OCI-LY3 (cell line): Measurements from ENCODE around the gene USF3.

ENCODE experiments used
- H2AFZ ChIP-seq: fragments of 200-600, 300-600 bp; shearing (Covaris generic); 2 replicates; pipeline ENCODE4 v1.6.0; 2014; ENCODE audit warnings: antibody characterized with exemption, low read depth, low read length
- H3K27ac ChIP-seq: fragments of 200-600, 300-600 bp; sonication (generic); 2 replicates; pipeline ENCODE4 v1.5.1; 2014; ENCODE audit warnings: mild to moderate bottlenecking, low read length, moderate library complexity, mixed read lengths
- H3K27me3 ChIP-seq: fragments of 200-600, 300-600 bp; sonication (generic); 2 replicates; pipeline ENCODE4 v1.6.1; 2014; ENCODE audit warnings: low read depth, low read length, mixed read lengths
- H3K36me3 ChIP-seq: fragments of 200-600, 300-600 bp; sonication (generic); replicated peaks from 2 replicates; pipeline ENCODE3; 2014; ENCODE audit warnings: low read depth, low read length, mixed read lengths
- H3K4me1 ChIP-seq: fragments of 300-600, 200-600 bp; sonication (generic); 2 replicates; pipeline ENCODE4 v1.6.1; 2014; ENCODE audit warnings: low read length, mixed read lengths
- H3K4me2 ChIP-seq: fragments of 200-600, 300-600 bp; sonication (generic); 2 replicates; pipeline ENCODE4 v1.6.1; 2014; ENCODE audit warnings: low read length, mixed read lengths
- H3K4me3 ChIP-seq: fragments of 300-600, 200-600 bp; sonication (generic); 2 replicates; pipeline ENCODE4 v1.5.1; 2014; ENCODE audit warnings: antibody characterized with exemption, mild to moderate bottlenecking, low read length, moderate library complexity
- H3K79me2 ChIP-seq: fragments of 300-600, 200-600 bp; shearing (Covaris generic); 2 replicates; pipeline ENCODE4 v1.6.1; 2014; ENCODE audit warnings: mild to moderate bottlenecking, low read length, mixed read lengths
- H3K9ac ChIP-seq: fragments of 300-600, 200-600 bp; shearing (Covaris generic); 2 replicates; pipeline ENCODE4 v1.6.0; 2014; ENCODE audit warnings: mild to moderate bottlenecking, low read length, moderate library complexity
- H3K9me3 ChIP-seq: fragments of 200-600, 300-600 bp; shearing (Covaris generic); 2 replicates; pipeline ENCODE4 v1.6.1; 2014; ENCODE audit warnings: low read length, mixed read lengths; ENCODE audit not compliant: insufficient read depth
- H4K20me1 ChIP-seq: fragments of 200-600, 300-600 bp; sonication (generic); 2 replicates; pipeline ENCODE4 v1.6.1; 2016; ENCODE audit warnings: low read length, mixed read lengths; ENCODE audit not compliant: insufficient read depth
- EZH2phosphoT487 ChIP-seq: fragments of 200-600 bp; shearing (Covaris generic); IDR thresholded peaks from 2 replicates; pipeline ENCODE4 v1.6.1; 2018; ENCODE audit warnings: antibody characterized with exemption, mixed run types, low read depth
- TF ChIP-seq, protein P1 (sequence below): fragments of 200-600, 300-600 bp; sonication (generic); IDR thresholded peaks from 2 replicates; pipeline ENCODE4 v1.5.1; 2014; ENCODE audit warnings: antibody characterized with exemption, low read length, low read depth

USF3 gene

DNA sequence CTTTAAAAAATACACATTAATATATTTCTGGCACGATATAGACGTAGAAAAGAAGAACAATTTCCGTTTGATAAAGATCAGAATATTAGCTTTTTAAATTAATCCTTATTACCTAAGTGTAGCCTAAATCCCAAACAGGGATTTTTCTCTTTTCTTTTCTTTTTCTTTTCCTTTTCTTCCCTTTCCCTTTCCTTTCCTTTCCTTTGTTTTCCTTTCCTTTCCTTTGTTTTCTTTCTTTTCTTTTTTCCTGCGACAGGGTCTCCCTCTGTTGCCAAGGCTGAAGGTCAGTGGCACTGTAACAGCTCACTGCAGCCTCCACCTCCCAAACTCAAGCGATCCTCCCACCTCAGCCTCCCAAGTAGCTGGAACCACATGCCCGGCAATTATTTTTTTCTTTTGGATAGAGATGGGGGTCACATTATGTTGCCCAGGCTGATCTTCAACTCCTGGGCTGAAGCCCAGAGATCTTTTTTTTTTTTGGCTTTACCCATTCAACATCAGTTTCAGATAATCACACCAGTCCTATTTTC, 1.8 kb upstream of the USF3 start:
- peak overlapping the region; percentile 90 for H3K4me2 ChIP-seq
- H3K9ac ChIP-seq: no peak overlapping the region
- H3K27ac ChIP-seq: no peak overlapping the region
- H3K79me2 ChIP-seq: no peaks in the 10 kb centered on the region
- H3K36me3 ChIP-seq: no peaks in the 10 kb centered on the region
- TF ChIP-seq, protein P1, sequence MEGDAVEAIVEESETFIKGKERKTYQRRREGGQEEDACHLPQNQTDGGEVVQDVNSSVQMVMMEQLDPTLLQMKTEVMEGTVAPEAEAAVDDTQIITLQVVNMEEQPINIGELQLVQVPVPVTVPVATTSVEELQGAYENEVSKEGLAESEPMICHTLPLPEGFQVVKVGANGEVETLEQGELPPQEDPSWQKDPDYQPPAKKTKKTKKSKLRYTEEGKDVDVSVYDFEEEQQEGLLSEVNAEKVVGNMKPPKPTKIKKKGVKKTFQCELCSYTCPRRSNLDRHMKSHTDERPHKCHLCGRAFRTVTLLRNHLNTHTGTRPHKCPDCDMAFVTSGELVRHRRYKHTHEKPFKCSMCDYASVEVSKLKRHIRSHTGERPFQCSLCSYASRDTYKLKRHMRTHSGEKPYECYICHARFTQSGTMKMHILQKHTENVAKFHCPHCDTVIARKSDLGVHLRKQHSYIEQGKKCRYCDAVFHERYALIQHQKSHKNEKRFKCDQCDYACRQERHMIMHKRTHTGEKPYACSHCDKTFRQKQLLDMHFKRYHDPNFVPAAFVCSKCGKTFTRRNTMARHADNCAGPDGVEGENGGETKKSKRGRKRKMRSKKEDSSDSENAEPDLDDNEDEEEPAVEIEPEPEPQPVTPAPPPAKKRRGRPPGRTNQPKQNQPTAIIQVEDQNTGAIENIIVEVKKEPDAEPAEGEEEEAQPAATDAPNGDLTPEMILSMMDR: no peak
- TF ChIP-seq EZH2phosphoT487: no peak
- H2AFZ ChIP-seq: no peak overlapping the region
- H3K4me3 ChIP-seq: peak overlapping the region; percentile 89
- peaks cover 16% of the 10 kb centered on the region for H3K4me1 ChIP-seq
- no peaks in the 10 kb centered on the region for H3K27me3 ChIP-seq
- H4K20me1 ChIP-seq: no peaks in the 10 kb centered on the region
- H3K9me3 ChIP-seq: no peaks in the 10 kb centered on the region

DNA sequence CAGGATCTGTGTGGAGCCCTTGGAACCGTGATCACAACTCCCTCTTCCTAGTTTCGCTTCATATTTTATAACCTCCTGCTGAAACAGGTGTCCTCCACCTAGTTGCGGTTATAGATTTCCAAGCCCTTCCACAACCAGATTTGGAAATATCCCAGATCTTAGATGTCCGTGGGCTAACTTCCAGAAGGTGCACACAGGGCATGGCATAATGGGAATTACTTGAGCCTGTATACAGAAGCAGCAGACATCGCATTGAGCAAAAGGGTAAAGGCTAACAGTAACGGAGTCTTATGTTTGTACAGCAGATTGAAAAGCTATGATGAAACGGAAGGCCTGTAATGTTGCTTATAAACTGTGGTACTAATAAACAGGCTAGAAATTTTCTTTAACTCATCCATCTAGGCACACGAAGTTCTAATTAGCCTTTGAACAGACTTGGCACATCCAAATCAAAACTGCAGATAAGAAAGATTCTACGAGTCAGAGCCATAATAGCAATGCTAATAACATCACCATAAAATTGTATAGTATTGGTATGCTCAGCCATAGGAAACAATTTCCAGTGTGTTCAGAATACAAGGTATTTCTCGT, 1.2 kb upstream of the USF3 start:
- Histone ChIP-seq H3K79me2 (no peaks in the 10 kb centered on the region), H3K4me2 (peak overlapping the region; percentile 90), H3K4me1 (peaks cover 16% of the 10 kb centered on the region), H3K27ac (peak overlapping the region; percentile 48; the same call in 1 of the 2 replicates), H2AFZ (peak overlapping the region; percentile 96), H3K9ac (peak overlapping the region; percentile 84), H3K4me3 (peak overlapping the region; percentile 89), H3K36me3 (no peaks in the 10 kb centered on the region), H3K9me3 (no peaks in the 10 kb centered on the region), H3K27me3 (no peaks in the 10 kb centered on the region), H4K20me1 (no peaks in the 10 kb centered on the region)
- TF ChIP-seq, protein P1: no peak
- no peak for TF ChIP-seq EZH2phosphoT487

DNA sequence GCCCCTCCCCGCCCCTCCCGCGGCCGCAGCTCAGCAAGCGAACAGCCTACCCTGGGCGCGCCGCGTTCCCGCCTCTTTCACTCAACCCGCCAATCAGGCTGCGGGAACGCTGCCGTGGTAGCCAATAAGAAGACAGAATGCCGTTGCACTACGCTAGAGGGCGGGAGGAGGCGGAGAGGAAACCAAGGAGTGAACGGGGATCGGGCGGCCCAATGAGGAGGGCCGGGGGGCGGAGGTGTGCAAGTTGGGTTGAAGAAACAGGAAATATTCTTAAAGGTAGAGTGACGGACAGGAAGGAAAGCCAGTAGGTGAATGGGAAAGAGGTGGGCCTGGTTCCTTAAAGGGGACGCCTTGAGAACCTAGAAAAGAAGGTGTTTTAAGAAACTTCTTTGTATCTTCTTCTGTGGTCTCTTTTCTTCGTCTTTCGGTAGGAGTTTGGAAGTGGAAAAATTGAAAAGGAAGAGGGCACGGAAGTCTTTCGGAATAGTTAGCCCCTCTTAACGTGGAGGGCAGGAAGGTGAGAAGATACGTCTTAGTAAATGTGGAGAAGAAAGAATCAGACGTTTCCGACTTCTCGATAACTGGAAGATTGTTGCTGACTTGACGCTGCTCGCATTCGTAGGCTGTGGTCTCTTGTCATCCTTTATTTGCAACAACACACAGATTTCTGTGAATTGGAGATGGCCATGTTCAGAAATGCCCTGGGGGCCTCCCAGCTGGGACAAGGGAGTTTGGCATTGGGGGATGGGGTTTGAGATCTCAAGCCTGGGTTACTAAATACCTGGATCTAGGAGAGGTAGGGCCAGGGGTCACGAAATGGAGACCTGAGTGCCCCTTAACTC, 437 bp upstream of the USF3 start:
- H4K20me1 ChIP-seq: no peaks in the 10 kb centered on the region
- peak overlapping the region; percentile 48 for H3K27ac ChIP-seq
- H3K36me3 ChIP-seq: no peaks in the 10 kb centered on the region
- H3K4me3 ChIP-seq: peak overlapping the region; percentile 89
- H2AFZ ChIP-seq: peak overlapping the region; percentile 96
- TF ChIP-seq, protein P1: no peak
- no peak for TF ChIP-seq EZH2phosphoT487
- peaks cover 16% of the 10 kb centered on the region for H3K4me1 ChIP-seq
- no peaks in the 10 kb centered on the region for H3K9me3 ChIP-seq
- no peaks in the 10 kb centered on the region for H3K27me3 ChIP-seq
- peak overlapping the region; percentile 90 for H3K4me2 ChIP-seq
- peak overlapping the region; percentile 84 for H3K9ac ChIP-seq
- no peaks in the 10 kb centered on the region for H3K79me2 ChIP-seq

DNA sequence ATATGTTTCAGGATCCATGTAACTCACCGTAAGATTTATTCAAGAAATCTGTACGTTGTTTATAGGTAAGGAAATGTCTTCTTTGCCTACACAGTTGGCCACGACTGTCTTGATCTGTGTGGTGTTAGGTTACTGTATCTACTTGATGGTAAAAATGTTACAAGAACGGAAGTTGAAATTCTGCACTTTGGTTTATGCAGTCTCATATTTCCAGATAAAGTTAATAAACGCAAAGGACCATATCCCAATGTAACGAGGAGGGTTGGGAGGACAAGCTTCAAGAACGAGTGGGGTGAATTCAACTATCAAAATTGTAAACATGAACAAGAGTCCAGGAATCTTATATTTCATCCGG, 1.0 kb downstream of the USF3 start:
- Histone ChIP-seq H4K20me1 (no peaks in the 10 kb centered on the region), H3K79me2 (no peaks in the 10 kb centered on the region), H3K27ac (no peak overlapping the region), H3K4me3 (peak overlapping the region; percentile 86), H2AFZ (peak overlapping the region; percentile 70; the same call in 1 of the 2 replicates), H3K36me3 (no peaks in the 10 kb centered on the region), H3K4me1 (peaks cover 16% of the 10 kb centered on the region), H3K4me2 (peak overlapping the region; percentile 70), H3K9ac (peak overlapping the region; percentile 82), H3K27me3 (no peaks in the 10 kb centered on the region), H3K9me3 (no peaks in the 10 kb centered on the region)
- no peak for TF ChIP-seq EZH2phosphoT487
- TF ChIP-seq, protein P1: no peak
